Fibroblast of lung (primary cell): Measurements from ENCODE around the gene PPP6R3. TPM values are rescaled to one million over a fixed set of nuclear protein-coding genes. Genes with fewer than 3 reads are reported as not detected.

Experiments used
- DNase-seq, 2 donors: peaks; one replicate each; pipeline versions ENCODE4 v3.0.0 to v3.0.0-alpha.2; 2010; ENCODE audit warnings: low read depth in 2 of 2
- H2AFZ ChIP-seq: 2 replicates; pipeline ENCODE4 v1.5.1; 2012; ENCODE audit warnings: low read length, control low read depth, inconsistent platforms
- H3K27ac ChIP-seq: 2 replicates; pipeline ENCODE4 v1.5.1; 2011; ENCODE audit warnings: low read length, control low read depth; ENCODE audit not compliant: insufficient read depth
- H3K27me3 ChIP-seq: 2 replicates; pipeline ENCODE4 v1.5.1; 2011; ENCODE audit warnings: mild to moderate bottlenecking, low read length; ENCODE audit not compliant: control insufficient read depth, insufficient read depth
- H3K36me3 ChIP-seq: 2 replicates; pipeline ENCODE4 v1.5.1; 2011; ENCODE audit warnings: low read length; ENCODE audit not compliant: control insufficient read depth, insufficient read depth
- H3K4me1 ChIP-seq: 2 replicates; pipeline ENCODE4 v1.5.1; 2011; ENCODE audit warnings: low read length; ENCODE audit not compliant: control insufficient read depth, insufficient read depth; ENCODE audit errors: extremely low read depth
- H3K4me2 ChIP-seq: 2 replicates; pipeline ENCODE4 v1.5.1; 2011; ENCODE audit warnings: low read length, control low read depth; ENCODE audit not compliant: insufficient read depth; ENCODE audit errors: extremely low read depth
- H3K4me3 ChIP-seq, 4 experiments: fragments of 200-600 bp in 1 of 4; sonication (generic) in 1 of 4; replicated peaks in 1 of 4; 2 replicates each; pipeline ENCODE4 v1.5.1; 2011 to 2016; ENCODE audit warnings: low read length in 4 of 4, low read depth in 3 of 4, mild to moderate bottlenecking in 3 of 4, control low read depth in 2 of 4, inconsistent platforms in 1 of 4, mixed read lengths in 1 of 4; ENCODE audit not compliant: insufficient read depth in 1 of 4; ENCODE audit errors: control extremely low read depth in 1 of 4
- H3K79me2 ChIP-seq: 2 replicates; pipeline ENCODE4 v1.5.1; 2012; ENCODE audit warnings: mild to moderate bottlenecking, low read length, inconsistent platforms; ENCODE audit not compliant: control insufficient read depth, insufficient read depth
- H3K9ac ChIP-seq: 2 replicates; pipeline ENCODE4 v1.5.1; 2011; ENCODE audit warnings: mild to moderate bottlenecking, low read length, control low read depth; ENCODE audit not compliant: insufficient read depth
- H3K9me3 ChIP-seq: 2 replicates; pipeline ENCODE4 v1.5.1; 2012; ENCODE audit warnings: low read depth, low read length; ENCODE audit not compliant: control insufficient read depth, insufficient read depth
- H4K20me1 ChIP-seq: 2 replicates; pipeline ENCODE4 v1.5.1; 2011; ENCODE audit warnings: low read length; ENCODE audit not compliant: control insufficient read depth, insufficient read depth; ENCODE audit errors: extremely low read depth
- EZH2 ChIP-seq: IDR thresholded peaks from 2 replicates; pipeline ENCODE4 v1.5.1; 2012; ENCODE audit warnings: low read length, control low read depth, mild to moderate bottlenecking; ENCODE audit errors: missing control alignments
- polyA plus RNA-seq, 2 donors: library from polyadenylated mRNA; depleted of rRNA in 1 of 2; stranded (reverse) in 1 of 2; unstranded in 1 of 2; fragments of >200 nt; gene quantifications; 2 replicates each; pipeline ENCODE4 v1.2.1, GENCODE V29; 2011 to 2012; ENCODE audit warnings: missing spikeins in 1 of 2
- total RNA-seq: library from RNA; depleted of rRNA; stranded (reverse); fragments of >200 nt; gene quantifications from 2 replicates; pipeline ENCODE4 v1.2.1, GENCODE V29; 2014
- TF ChIP-seq, protein P1 (sequence below), 2 donors: IDR thresholded peaks in 1 of 2; conservative IDR thresholded peaks in 1 of 2; 1 replicate in 1 of 2; 2 replicates in 1 of 2; pipeline ENCODE4 v1.5.1; 2011 to 2012; ENCODE audit warnings: low read length in 2 of 2, control low read depth in 1 of 2, inconsistent platforms in 1 of 2, low read depth in 1 of 2, mild to moderate bottlenecking in 1 of 2

PPP6R3 gene
- total and polyA plus RNA-seq, 2 donors (not counting 1 experiment from before 2014, with no cell fraction given): 44.2 to 120 TPM

- H3K27me3 ChIP-seq: peaks cover 4% of the 10 kb centered on the region
- H3K4me2 ChIP-seq: peak overlapping the region; percentile 0
- peak; percentile 25 to 80 for DNase-seq
Observed at GRCh38 chr11:68658661-68659060, 198.1 kb downstream of the PPP6R3 start.

DNA sequence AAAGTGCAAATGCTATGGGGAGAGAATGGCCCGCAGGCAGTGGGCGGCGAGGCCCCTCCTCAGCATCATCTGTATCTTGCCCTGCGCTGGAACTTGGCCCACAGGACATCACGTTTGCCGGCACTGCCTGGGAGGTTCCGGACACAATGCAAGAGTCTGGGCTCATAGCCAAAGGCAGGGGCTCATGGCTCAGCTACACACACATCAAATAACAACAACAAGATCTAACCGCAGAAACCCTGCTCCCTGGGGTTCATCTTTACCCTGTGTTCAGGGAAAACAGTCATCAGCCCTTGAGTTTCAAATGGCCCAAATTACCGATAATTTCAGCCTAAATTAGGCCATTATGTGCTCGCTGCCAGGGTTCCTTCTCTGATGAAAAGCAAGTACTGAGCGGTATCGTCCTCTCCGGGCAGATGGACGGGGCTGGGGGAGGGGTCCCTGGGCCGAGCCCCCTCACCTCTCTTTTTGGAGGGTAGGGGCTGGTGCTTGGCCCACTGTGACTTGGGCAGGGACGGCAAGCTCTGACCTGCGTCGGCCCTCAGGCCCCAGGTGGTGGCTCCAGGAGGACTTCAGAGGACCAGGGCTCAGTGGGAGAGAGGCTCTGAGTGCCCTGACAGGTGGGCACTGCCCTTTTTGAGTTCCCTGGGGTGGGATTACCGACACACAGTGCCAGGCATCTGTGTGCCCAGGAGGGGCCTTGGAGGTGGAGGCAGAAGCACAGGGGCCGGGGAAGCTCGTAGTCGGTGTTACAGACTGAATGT is 198.8 kb downstream of the PPP6R3 start:
- Histone ChIP-seq H3K4me1 (peaks cover 11% of the 10 kb centered on the region), H3K27ac (peak overlapping the region; percentile 58), H3K27me3 (peaks cover 4% of the 10 kb centered on the region), H4K20me1 (no peaks in the 10 kb centered on the region), H3K4me3 (no peak overlapping the region), H2AFZ (no peak overlapping the region), H3K9ac (no peak overlapping the region), H3K9me3 (no peaks in the 10 kb centered on the region), H3K79me2 (no peaks in the 10 kb centered on the region), H3K36me3 (no peaks in the 10 kb centered on the region), H3K4me2 (peak overlapping the region; percentile 0)
- DNase-seq: peak; percentile 95 to 99
- TF ChIP-seq, protein P1, sequence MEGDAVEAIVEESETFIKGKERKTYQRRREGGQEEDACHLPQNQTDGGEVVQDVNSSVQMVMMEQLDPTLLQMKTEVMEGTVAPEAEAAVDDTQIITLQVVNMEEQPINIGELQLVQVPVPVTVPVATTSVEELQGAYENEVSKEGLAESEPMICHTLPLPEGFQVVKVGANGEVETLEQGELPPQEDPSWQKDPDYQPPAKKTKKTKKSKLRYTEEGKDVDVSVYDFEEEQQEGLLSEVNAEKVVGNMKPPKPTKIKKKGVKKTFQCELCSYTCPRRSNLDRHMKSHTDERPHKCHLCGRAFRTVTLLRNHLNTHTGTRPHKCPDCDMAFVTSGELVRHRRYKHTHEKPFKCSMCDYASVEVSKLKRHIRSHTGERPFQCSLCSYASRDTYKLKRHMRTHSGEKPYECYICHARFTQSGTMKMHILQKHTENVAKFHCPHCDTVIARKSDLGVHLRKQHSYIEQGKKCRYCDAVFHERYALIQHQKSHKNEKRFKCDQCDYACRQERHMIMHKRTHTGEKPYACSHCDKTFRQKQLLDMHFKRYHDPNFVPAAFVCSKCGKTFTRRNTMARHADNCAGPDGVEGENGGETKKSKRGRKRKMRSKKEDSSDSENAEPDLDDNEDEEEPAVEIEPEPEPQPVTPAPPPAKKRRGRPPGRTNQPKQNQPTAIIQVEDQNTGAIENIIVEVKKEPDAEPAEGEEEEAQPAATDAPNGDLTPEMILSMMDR (conservative IDR thresholded peaks at IDR 0.05 in 1 of 2, IDR thresholded peaks at IDR 0.05 in 1 of 2; ENCODE audit: low read depth in 1 of 2, low read length in 2 of 2): no peak
- TF ChIP-seq EZH2: no peak

More at GRCh38 chr11:68658661-68659060, 198.1 kb downstream of the PPP6R3 start:
- Histone ChIP-seq H4K20me1 (no peaks in the 10 kb centered on the region), H3K9ac (no peak overlapping the region), H3K79me2 (no peaks in the 10 kb centered on the region), H2AFZ (no peak overlapping the region), H3K4me3 (no peak overlapping the region), H3K4me1 (peaks cover 11% of the 10 kb centered on the region), H3K36me3 (no peaks in the 10 kb centered on the region), H3K27ac (peak overlapping the region; percentile 58), H3K9me3 (no peaks in the 10 kb centered on the region)
- no peak for TF ChIP-seq EZH2
- TF ChIP-seq, protein P1 (conservative IDR thresholded peaks at IDR 0.05 in 1 of 2, IDR thresholded peaks at IDR 0.05 in 1 of 2; ENCODE audit: low read depth in 1 of 2, low read length in 2 of 2): no peak

DNA sequence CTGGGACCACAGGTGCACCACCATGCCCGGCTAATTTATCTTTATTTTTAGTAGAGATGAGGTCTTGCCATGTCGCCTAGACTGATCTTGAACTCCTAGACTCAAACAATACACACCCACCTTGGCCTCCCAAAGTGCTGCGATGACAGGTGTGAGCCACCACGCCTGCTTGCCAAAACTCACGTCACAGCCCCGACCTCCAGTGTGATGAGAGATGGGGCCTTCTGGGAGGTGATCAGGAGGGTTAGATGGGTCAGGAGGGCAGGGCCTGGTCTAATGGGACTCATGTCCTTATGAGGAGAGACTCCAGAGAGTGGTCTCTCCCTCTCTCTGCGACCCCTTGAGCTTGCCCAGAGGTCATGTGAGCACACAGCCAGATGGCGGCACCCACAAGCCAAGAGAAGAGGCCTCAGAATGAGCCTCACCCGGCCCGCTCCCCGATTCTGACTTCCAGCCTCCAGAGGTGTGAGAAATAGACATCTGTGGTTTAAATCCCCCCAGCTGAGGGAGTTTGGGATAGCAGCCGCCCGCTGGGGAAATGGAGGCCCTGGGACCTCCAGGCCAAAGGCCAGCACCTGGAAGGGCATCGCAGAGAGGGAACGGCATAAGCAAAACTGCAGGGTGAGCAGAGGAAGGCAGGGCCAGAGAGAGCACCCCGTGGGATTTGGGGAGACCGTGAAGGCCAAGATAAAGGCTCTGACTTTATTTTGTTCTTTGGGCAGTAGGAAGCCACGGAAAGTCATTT is 199.7 kb downstream of the PPP6R3 start:
- Histone ChIP-seq H4K20me1 (no peaks in the 10 kb centered on the region), H3K27ac (no peak overlapping the region), H2AFZ (no peak overlapping the region), H3K4me3 (no peak overlapping the region), H3K79me2 (no peaks in the 10 kb centered on the region), H3K4me2 (no peak overlapping the region), H3K9me3 (no peaks in the 10 kb centered on the region), H3K27me3 (peaks cover 5% of the 10 kb centered on the region), H3K4me1 (peaks cover 11% of the 10 kb centered on the region), H3K9ac (no peak overlapping the region), H3K36me3 (no peaks in the 10 kb centered on the region)
- no peak for DNase-seq
- no peak for TF ChIP-seq EZH2
- TF ChIP-seq, protein P1 (conservative IDR thresholded peaks at IDR 0.05 in 1 of 2, IDR thresholded peaks at IDR 0.05 in 1 of 2; ENCODE audit: low read depth in 1 of 2, low read length in 2 of 2): no peak
